GM18508 (cell line): ENCODE measurements around the gene CCDC146.
"Not testable (repeated sequence)": the region's sequence is repeated elsewhere in the genome, so short reads cannot be mapped to it uniquely, and the experiment has no call there.

ENCODE experiments used
- ATAC-seq: cut with Tn5 transposase; IDR thresholded peaks from one replicate; pipeline ENCODE4 v1.9.1; 2021; ENCODE audit warnings: moderate number of reproducible peaks; ENCODE audit not compliant: insufficient read depth, unreplicated experiment

Gene CCDC146

GRCh38 chr7:77188731-77189437 is 66.5 kb downstream of the CCDC146 start:
- no peak for ATAC-seq

- ATAC-seq, result no peak
Observed at GRCh38 chr7:77197141-77197540, 74.7 kb downstream of the CCDC146 start.

GRCh38 chr7:77199013-77199966 is 76.9 kb downstream of the CCDC146 start, which contains the start of gene FGL2:
TSS of gene FGL2 (minus strand) at chr7:77199819. CDS start at chr7:77199793, 26 bp downstream.
- ATAC-seq, result no peak

GRCh38 chr7:77200542-77200941 is 78.1 kb downstream of the CCDC146 start:
- ATAC-seq, result no peak

- ATAC-seq, result peak; percentile 97
Observed at GRCh38 chr7:77202481-77202976, 80.1 kb downstream of the CCDC146 start.

GRCh38 chr7:77205706-77206105 is 83.3 kb downstream of the CCDC146 start:
- ATAC-seq, result no peak

GRCh38 chr7:77208416-77208815 is 86.0 kb downstream of the CCDC146 start:
- no peak for ATAC-seq

- no peak for ATAC-seq
Observed at GRCh38 chr7:77209479-77210139, 87.2 kb downstream of the CCDC146 start.

GRCh38 chr7:77216181-77216845 is 93.9 kb downstream of the CCDC146 start:
- no peak for ATAC-seq

- no peak for ATAC-seq
Observed at GRCh38 chr7:77217474-77218185, 95.2 kb downstream of the CCDC146 start.

- not testable (repeated sequence) for ATAC-seq
Observed at GRCh38 chr7:77219701-77220331, 97.4 kb downstream of the CCDC146 start.

- no peak for ATAC-seq
Observed at GRCh38 chr7:77222065-77222464, 99.7 kb downstream of the CCDC146 start.

- ATAC-seq, result no peak
Observed at GRCh38 chr7:77222819-77223218, 100.4 kb downstream of the CCDC146 start.

- ATAC-seq, result no peak
Observed at GRCh38 chr7:77223261-77223660, 100.8 kb downstream of the CCDC146 start.

- ATAC-seq, result no peak
Observed at GRCh38 chr7:77226357-77226839, 104.0 kb downstream of the CCDC146 start.

GRCh38 chr7:77228795-77229194 is 106.4 kb downstream of the CCDC146 start:
- ATAC-seq, result not testable (repeated sequence)

GRCh38 chr7:77232467-77232866 is 110.1 kb downstream of the CCDC146 start:
- no peak for ATAC-seq

GRCh38 chr7:77235276-77235675 is 112.9 kb downstream of the CCDC146 start:
- no peak for ATAC-seq

- ATAC-seq, result no peak
Observed at GRCh38 chr7:77238703-77239136, 116.3 kb downstream of the CCDC146 start.
